OCI-LY3 (cell line): Measurements from ENCODE around the gene CNTN1.

Experiments used
- H2AFZ ChIP-seq: fragments of 200-600, 300-600 bp; shearing (Covaris generic); 2 replicates; pipeline ENCODE4 v1.6.0; 2014; ENCODE audit warnings: antibody characterized with exemption, low read depth, low read length
- H3K27ac ChIP-seq: fragments of 200-600, 300-600 bp; sonication (generic); 2 replicates; pipeline ENCODE4 v1.5.1; 2014; ENCODE audit warnings: mild to moderate bottlenecking, low read length, moderate library complexity, mixed read lengths
- H3K27me3 ChIP-seq: fragments of 200-600, 300-600 bp; sonication (generic); 2 replicates; pipeline ENCODE4 v1.6.1; 2014; ENCODE audit warnings: low read depth, low read length, mixed read lengths
- H3K36me3 ChIP-seq: fragments of 200-600, 300-600 bp; sonication (generic); replicated peaks from 2 replicates; pipeline ENCODE3; 2014; ENCODE audit warnings: low read depth, low read length, mixed read lengths
- H3K4me1 ChIP-seq: fragments of 300-600, 200-600 bp; sonication (generic); 2 replicates; pipeline ENCODE4 v1.6.1; 2014; ENCODE audit warnings: low read length, mixed read lengths
- H3K4me2 ChIP-seq: fragments of 200-600, 300-600 bp; sonication (generic); 2 replicates; pipeline ENCODE4 v1.6.1; 2014; ENCODE audit warnings: low read length, mixed read lengths
- H3K4me3 ChIP-seq: fragments of 300-600, 200-600 bp; sonication (generic); 2 replicates; pipeline ENCODE4 v1.5.1; 2014; ENCODE audit warnings: antibody characterized with exemption, mild to moderate bottlenecking, low read length, moderate library complexity
- H3K79me2 ChIP-seq: fragments of 300-600, 200-600 bp; shearing (Covaris generic); 2 replicates; pipeline ENCODE4 v1.6.1; 2014; ENCODE audit warnings: mild to moderate bottlenecking, low read length, mixed read lengths
- H3K9ac ChIP-seq: fragments of 300-600, 200-600 bp; shearing (Covaris generic); 2 replicates; pipeline ENCODE4 v1.6.0; 2014; ENCODE audit warnings: mild to moderate bottlenecking, low read length, moderate library complexity
- H3K9me3 ChIP-seq: fragments of 200-600, 300-600 bp; shearing (Covaris generic); 2 replicates; pipeline ENCODE4 v1.6.1; 2014; ENCODE audit warnings: low read length, mixed read lengths; ENCODE audit not compliant: insufficient read depth
- H4K20me1 ChIP-seq: fragments of 200-600, 300-600 bp; sonication (generic); 2 replicates; pipeline ENCODE4 v1.6.1; 2016; ENCODE audit warnings: low read length, mixed read lengths; ENCODE audit not compliant: insufficient read depth
- EZH2phosphoT487 ChIP-seq: fragments of 200-600 bp; shearing (Covaris generic); IDR thresholded peaks from 2 replicates; pipeline ENCODE4 v1.6.1; 2018; ENCODE audit warnings: antibody characterized with exemption, mixed run types, low read depth
- TF ChIP-seq, protein P1 (sequence below): fragments of 200-600, 300-600 bp; sonication (generic); IDR thresholded peaks from 2 replicates; pipeline ENCODE4 v1.5.1; 2014; ENCODE audit warnings: antibody characterized with exemption, low read length, low read depth

CNTN1 gene

DNA sequence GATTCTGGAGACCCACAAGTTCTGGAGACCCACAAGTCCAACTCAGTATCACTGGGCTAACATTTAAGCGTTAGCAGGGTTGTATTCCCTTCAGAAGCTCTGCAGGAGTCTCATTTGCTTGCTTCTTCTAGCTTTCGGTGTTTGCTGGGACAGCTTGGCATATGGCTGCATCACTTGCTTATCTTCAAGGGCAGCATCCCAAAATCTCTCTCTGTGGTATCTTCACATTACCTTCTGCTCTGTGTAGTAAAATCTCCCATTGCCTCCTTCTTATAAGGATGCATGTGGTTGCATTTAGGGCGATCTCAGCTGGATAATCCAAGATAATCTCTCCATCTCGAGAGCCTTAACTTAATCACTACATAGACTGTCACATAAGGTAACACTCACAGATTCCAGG lies 7.3 kb upstream of the CNTN1 start:
- no peak for TF ChIP-seq EZH2phosphoT487
- TF ChIP-seq, protein P1, sequence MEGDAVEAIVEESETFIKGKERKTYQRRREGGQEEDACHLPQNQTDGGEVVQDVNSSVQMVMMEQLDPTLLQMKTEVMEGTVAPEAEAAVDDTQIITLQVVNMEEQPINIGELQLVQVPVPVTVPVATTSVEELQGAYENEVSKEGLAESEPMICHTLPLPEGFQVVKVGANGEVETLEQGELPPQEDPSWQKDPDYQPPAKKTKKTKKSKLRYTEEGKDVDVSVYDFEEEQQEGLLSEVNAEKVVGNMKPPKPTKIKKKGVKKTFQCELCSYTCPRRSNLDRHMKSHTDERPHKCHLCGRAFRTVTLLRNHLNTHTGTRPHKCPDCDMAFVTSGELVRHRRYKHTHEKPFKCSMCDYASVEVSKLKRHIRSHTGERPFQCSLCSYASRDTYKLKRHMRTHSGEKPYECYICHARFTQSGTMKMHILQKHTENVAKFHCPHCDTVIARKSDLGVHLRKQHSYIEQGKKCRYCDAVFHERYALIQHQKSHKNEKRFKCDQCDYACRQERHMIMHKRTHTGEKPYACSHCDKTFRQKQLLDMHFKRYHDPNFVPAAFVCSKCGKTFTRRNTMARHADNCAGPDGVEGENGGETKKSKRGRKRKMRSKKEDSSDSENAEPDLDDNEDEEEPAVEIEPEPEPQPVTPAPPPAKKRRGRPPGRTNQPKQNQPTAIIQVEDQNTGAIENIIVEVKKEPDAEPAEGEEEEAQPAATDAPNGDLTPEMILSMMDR: no peak
- Histone ChIP-seq H3K27me3 (peaks cover 8% of the 10 kb centered on the region; the same call in 1 of the 2 replicates), H3K4me2 (no peak overlapping the region), H4K20me1 (no peaks in the 10 kb centered on the region), H3K9me3 (no peaks in the 10 kb centered on the region), H3K9ac (no peak overlapping the region), H3K4me1 (peaks cover 26% of the 10 kb centered on the region), H3K4me3 (no peak overlapping the region), H2AFZ (no peak overlapping the region), H3K36me3 (no peaks in the 10 kb centered on the region), H3K79me2 (no peaks in the 10 kb centered on the region), H3K27ac (no peak overlapping the region)

DNA sequence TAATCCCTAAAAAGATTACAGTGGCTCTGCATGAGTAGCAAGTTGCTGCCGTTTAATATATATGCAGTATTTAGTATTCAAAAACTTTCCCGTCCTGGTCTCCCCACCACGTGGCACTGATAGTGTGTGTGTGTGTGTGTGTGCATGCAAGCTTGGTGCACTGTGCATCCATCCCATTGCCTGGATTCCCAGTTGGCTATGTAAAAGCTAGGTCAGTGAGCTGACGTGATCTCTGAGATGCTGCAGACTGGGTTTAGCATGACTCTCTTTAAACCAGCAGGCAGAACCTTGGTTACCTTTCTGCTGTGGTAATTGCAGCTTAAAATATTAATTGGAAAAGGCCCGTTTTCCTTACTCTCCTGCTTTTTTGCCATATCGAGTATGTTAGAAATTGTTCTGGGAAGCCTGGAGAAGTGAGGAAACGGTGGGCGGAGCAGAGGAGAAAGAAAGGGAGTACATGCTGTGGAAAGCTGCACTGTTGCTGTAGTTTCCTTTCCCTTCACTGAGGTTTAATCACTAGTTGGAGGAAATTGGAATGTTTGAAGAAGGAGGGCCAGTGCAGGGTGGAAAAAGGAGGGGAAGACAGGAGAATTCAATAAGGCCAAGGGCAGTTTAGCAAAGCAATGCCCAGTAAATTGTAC lies 4.0 kb upstream of the CNTN1 start:
- Histone ChIP-seq H3K4me2 (no peak overlapping the region), H3K4me3 (no peak overlapping the region), H3K9ac (no peak overlapping the region), H2AFZ (no peak overlapping the region), H3K27ac (no peak overlapping the region), H3K27me3 (peaks cover 8% of the 10 kb centered on the region; the same call in 1 of the 2 replicates), H3K79me2 (no peaks in the 10 kb centered on the region), H3K4me1 (no peaks in the 10 kb centered on the region), H4K20me1 (no peaks in the 10 kb centered on the region), H3K9me3 (no peaks in the 10 kb centered on the region), H3K36me3 (no peaks in the 10 kb centered on the region)
- TF ChIP-seq EZH2phosphoT487: no peak
- TF ChIP-seq, protein P1: no peak

DNA sequence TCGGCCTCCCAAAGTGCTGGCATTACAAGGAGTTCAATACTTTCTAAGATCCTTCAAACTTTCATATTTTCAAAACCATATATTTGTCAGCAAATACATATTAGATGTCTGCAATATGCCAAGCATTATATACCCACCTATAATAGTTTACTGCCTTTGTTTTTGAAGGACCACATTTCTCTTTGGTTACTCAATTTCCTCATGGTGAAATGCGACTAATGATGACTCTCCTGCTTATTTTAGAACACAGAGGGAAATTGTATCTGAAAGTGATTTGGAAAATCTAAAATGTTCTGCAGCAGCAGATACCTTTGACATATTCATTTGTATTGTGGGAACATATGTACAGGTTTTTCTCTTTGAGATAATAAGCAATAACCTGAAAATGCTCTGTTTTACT lies 2.7 kb upstream of the CNTN1 start:
- Histone ChIP-seq H2AFZ (no peak overlapping the region), H3K27me3 (peaks cover 8% of the 10 kb centered on the region; the same call in 1 of the 2 replicates), H3K79me2 (no peaks in the 10 kb centered on the region), H3K4me2 (no peak overlapping the region), H3K4me3 (no peak overlapping the region), H3K9ac (no peak overlapping the region), H3K9me3 (no peaks in the 10 kb centered on the region), H4K20me1 (no peaks in the 10 kb centered on the region), H3K4me1 (no peaks in the 10 kb centered on the region), H3K27ac (no peak overlapping the region), H3K36me3 (no peaks in the 10 kb centered on the region)
- TF ChIP-seq, protein P1: no peak
- TF ChIP-seq EZH2phosphoT487: no peak

DNA sequence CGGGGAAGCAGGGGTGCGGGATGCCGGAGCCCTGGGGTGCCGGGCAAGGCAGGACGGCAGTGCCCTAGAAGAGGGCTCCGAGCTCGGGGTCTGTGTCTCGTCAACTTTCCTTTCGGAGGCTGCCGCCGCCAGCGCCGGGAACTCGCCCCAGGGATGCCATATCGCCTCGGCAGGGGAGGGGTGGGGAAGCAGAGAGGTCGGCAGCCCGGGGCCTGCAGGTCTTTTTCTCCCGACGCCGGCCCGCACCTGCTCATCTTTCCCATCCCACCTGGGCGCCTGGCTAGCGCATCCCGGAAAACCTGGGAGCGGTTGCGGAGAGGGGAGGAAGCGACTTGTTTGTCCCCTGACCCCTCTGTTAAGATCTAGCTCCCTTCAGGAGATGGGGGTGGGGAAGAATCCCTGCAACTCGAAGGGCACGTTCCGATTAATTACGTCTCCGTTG lies 547 bp downstream of the CNTN1 start:
- Histone ChIP-seq H2AFZ (no peak overlapping the region), H3K79me2 (no peaks in the 10 kb centered on the region), H3K27ac (no peak overlapping the region), H3K9ac (no peak overlapping the region), H3K4me1 (no peaks in the 10 kb centered on the region), H3K4me3 (no peak overlapping the region), H3K27me3 (peaks cover 16% of the 10 kb centered on the region; the same call in 1 of the 2 replicates), H3K9me3 (no peaks in the 10 kb centered on the region), H4K20me1 (0 out of 2 replicates have a peak, but pooled peaks cover 3% of the 10 kb centered on the region), H3K4me2 (no peak overlapping the region), H3K36me3 (no peaks in the 10 kb centered on the region)
- TF ChIP-seq EZH2phosphoT487: no peak
- TF ChIP-seq, protein P1: no peak
